ENCODE measurements around the gene MCFD2.

MCFD2 gene

GRCh38 chr2:46871976-46872381, 43.6 kb downstream of the MCFD2 start:
- DNase-seq: no peak

- no peak for DNase-seq
These were observed 45.4 kb downstream of the MCFD2 start for GRCh38 chr2:46870051-46870839.

GRCh38 chr2:46869621-46870020, 46.0 kb downstream of the MCFD2 start:
- DNase-seq: no peak

GRCh38 chr2:46866770-46867246, 48.8 kb downstream of the MCFD2 start:
- no peak for DNase-seq

GRCh38 chr2:46865181-46865970, 50.2 kb downstream of the MCFD2 start:
- no peak for DNase-seq

- no peak for DNase-seq
These were observed 51.7 kb downstream of the MCFD2 start for GRCh38 chr2:46863882-46864281.

GRCh38 chr2:46862514-46862913, 53.1 kb downstream of the MCFD2 start:
- DNase-seq: no peak

- DNase-seq: no peak
These were observed 53.7 kb downstream of the MCFD2 start for GRCh38 chr2:46861916-46862315.

GRCh38 chr2:46859482-46859881, 56.1 kb downstream of the MCFD2 start:
- no peak for DNase-seq

GRCh38 chr2:46858702-46859090, 56.9 kb downstream of the MCFD2 start:
- no peak for DNase-seq

- no peak for DNase-seq
These were observed 57.5 kb downstream of the MCFD2 start for GRCh38 chr2:46857871-46858701.

- DNase-seq: no peak
These were observed 59.3 kb downstream of the MCFD2 start for GRCh38 chr2:46856336-46856735.

- no peak for DNase-seq
These were observed 59.8 kb downstream of the MCFD2 start for GRCh38 chr2:46855805-46856204.

GRCh38 chr2:46854260-46854659, 61.3 kb downstream of the MCFD2 start:
- no peak for DNase-seq

GRCh38 chr2:46852598-46852997, 63.0 kb downstream of the MCFD2 start:
- DNase-seq: no peak

- no peak for DNase-seq
These were observed 63.5 kb downstream of the MCFD2 start for GRCh38 chr2:46852124-46852523.

Data from stimulated activated CD4-positive, alpha-beta T cell treated with anti-CD3 and anti-CD28 coated beads, Interleukin-4, amount 100 ng/mL, for 4 hours (primary cell).